CD4-positive, alpha-beta T cell treated with Interleukin-10 for 1 hour (primary cell): ENCODE measurements around the gene DECR2.
"Not testable (repeated sequence)": the region's sequence is repeated elsewhere in the genome, so short reads cannot be mapped to it uniquely, and the experiment has no call there.

Experiments
- DNase-seq: peaks from one replicate; pipeline ENCODE4 v3.0.0-alpha.2; 2020

DECR2 gene

GRCh38 chr16:405548-406506 is 4.1 kb downstream of the DECR2 start:
- DNase-seq, result no peak

- DNase-seq, result no peak
These were observed 5.6 kb downstream of the DECR2 start for GRCh38 chr16:407253-407652.

- DNase-seq, result no peak
These were observed 9.0 kb downstream of the DECR2 start for GRCh38 chr16:410516-411178.

GRCh38 chr16:411576-412265 is 10.0 kb downstream of the DECR2 start:
- no peak for DNase-seq

- no peak for DNase-seq
These were observed 12.9 kb downstream of the DECR2 start for GRCh38 chr16:414395-415169.

- not testable (repeated sequence) for DNase-seq
These were observed 13.4 kb downstream of the DECR2 start for GRCh38 chr16:415170-415498.

GRCh38 chr16:422179-422578 is 20.5 kb downstream of the DECR2 start:
- not testable (repeated sequence) for DNase-seq

GRCh38 chr16:424033-424622 is 22.4 kb downstream of the DECR2 start:
- DNase-seq, result no peak

GRCh38 chr16:424623-425081 is 23.0 kb downstream of the DECR2 start:
- DNase-seq, result no peak

GRCh38 chr16:425082-425718 is 23.5 kb downstream of the DECR2 start, which contains the start of gene RAB11FIP3:
RAB11FIP3 (plus strand) TSS chr16:425649; CDS start chr16:426007, 358 bp downstream.
- DNase-seq, result peak; percentile 86

- no peak for DNase-seq
These were observed 24.0 kb downstream of the DECR2 start for GRCh38 chr16:425740-426114.

GRCh38 chr16:426115-426905 is 24.6 kb downstream of the DECR2 start:
- no peak for DNase-seq

GRCh38 chr16:426906-427249 is 25.2 kb downstream of the DECR2 start:
- no peak for DNase-seq

- DNase-seq, result no peak
These were observed 25.6 kb downstream of the DECR2 start for GRCh38 chr16:427250-427649.

GRCh38 chr16:430904-431303 is 29.2 kb downstream of the DECR2 start:
- no peak for DNase-seq

- DNase-seq, result no peak
These were observed 38.9 kb downstream of the DECR2 start for GRCh38 chr16:440627-441026.

- no peak for DNase-seq
These were observed 39.8 kb downstream of the DECR2 start for GRCh38 chr16:441447-441846.

- no peak for DNase-seq
These were observed 41.3 kb downstream of the DECR2 start for GRCh38 chr16:442976-443375.

GRCh38 chr16:444027-444426 is 42.3 kb downstream of the DECR2 start:
- no peak for DNase-seq

GRCh38 chr16:445566-445965 is 43.9 kb downstream of the DECR2 start:
- no peak for DNase-seq

GRCh38 chr16:450385-450784 is 48.7 kb downstream of the DECR2 start:
- DNase-seq, result no peak
